GM21825 (cell line): ENCODE measurements around the gene INTS14.

Experiments
- ATAC-seq: cut with Tn5 transposase; IDR thresholded peaks from one replicate; pipeline ENCODE4 v1.9.1; 2021; ENCODE audit warnings: mild to moderate bottlenecking, moderate library complexity; ENCODE audit not compliant: unreplicated experiment

INTS14 gene

DNA sequence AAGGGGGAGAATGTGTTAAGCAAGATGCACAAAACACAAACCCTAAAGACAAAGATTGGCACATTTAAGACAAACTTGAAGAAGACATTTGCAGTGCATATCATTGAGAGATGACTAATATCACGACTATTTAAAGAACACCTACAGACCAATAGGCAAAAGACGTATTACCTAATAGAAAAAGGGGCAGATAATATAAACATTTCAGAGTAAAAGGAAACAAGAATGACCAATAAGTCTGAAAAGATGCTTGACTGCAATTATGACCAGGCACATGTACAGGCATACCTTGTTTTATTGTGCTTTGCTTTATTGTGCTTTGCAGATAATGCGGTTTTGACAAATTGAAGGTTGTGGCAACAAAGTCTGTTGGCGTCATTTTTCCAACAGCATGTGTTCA, 75.7 kb downstream of the INTS14 start:
- no peak for ATAC-seq

DNA sequence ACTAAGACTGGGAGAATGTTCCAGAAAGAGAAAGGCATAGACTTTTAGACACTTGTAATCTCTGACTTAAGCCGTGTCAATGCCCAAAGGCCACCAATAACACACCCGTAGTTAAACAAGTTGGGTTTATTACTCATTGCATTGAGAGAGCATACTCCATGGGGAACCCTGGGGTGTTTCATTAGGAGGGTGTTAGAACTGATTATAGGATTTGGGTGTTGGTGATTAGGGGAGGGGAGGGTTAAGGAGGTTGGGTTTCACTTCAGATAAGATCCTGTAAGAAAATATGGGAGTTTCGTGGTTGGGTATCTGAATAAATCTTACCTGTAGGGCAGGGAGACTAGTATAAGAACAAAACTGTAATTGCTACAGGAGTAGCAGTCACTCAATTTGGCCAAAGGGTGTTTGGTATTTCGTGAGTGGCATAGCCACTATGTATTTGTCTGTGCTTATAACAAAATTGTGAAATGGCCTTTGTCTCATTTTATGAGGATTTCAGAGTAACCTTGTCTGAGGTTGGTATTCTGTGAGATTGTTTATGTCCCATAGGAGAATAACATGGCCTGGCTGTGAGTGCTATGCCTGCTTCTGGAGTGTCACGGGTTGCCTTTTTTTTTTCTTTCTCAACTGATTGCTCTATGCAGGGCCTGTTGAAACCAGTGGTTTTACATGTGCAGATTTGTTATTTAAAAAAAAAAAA, 77.7 kb downstream of the INTS14 start:
- ATAC-seq, result no peak

- no peak for ATAC-seq
These were observed 78.2 kb downstream of the INTS14 start for GRCh38 chr15:65532738-65533051.

DNA sequence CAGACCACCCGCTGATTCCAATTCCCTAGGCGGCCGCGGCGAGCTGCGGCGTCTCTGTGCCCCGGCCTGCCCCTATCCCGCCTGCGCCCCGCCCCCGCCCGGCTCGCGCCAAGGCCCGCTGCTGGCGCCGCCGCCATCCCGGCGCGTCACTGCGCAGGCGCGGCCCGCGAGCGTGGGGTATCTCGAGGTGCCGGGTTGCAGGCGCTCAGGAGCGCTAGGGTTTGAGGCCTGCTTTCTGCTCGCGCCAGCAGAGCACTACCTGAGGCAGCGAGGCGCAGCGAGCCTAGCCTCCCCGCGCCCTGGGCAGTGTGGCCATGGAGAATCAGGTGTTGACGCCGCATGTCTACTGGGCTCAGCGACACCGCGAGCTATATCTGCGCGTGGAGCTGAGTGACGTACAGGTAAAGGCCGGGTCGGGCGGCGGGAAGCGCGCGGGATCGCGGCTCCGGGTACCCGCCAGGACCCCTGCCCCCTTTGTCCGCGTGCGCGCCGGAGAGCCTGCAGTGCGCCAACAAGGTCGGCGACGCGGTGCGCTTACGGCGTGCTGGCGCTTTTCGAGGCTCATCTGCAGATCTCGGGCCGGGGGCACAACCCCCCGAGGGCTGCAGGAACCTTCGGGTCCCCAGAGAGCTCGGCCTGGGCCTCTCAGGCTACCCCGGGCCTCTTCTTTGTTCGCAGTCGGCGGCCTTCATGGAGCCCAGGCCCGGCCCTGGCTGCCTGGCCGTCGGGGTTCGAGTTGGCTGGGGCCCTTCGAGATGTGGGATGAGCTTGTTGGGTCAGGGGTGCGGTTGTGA, 80.4 kb downstream of the INTS14 start, which contains the start of gene HACD3:
Gene HACD3, plus strand, starts transcription at position 146 of the 794 bp plus-strand sequence. Its CDS starts 169 bp downstream, at position 315.
- ATAC-seq, result peak; percentile 76

DNA sequence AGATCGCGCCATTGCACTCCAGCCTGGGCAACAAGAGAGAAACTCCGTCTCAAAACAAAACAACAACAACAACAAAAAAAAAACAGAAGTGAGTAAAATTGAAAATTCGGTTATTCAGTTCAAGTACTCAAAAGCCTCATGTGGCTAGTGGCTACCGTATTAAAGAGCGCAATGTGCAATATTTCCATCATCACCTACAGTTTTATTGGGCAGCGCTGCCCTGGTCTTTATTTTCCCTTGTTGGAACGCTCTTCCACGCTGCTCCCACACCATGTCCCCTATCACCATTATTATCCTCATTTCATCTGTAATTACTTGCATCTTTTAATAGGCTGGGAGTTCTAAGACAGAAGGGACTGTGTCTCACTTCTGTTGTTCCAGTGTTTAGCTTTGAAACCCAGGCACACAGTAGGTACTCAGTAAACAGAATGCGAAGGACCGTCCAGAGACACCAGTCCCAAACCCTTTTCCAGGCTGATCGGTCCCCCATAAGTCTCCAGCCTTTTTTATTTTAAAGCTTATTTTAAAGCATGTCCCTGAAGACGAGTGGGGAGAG, 81.1 kb downstream of the INTS14 start:
- no peak for ATAC-seq
